Activated T-cell treated with anti-CD3 and anti-CD28 coated beads for 1 hour (primary cell): ENCODE results near the gene NCAPH2.
A peak's percentile ranks its signal among the peaks of the same experiment; 100 is the strongest.
"Not testable (repeated sequence)": the region's sequence is repeated elsewhere in the genome, so short reads cannot be mapped to it uniquely, and the experiment has no call there.

Experiments used
- DNase-seq: peaks from one replicate; pipeline ENCODE4 v3.0.0-alpha.2; 2020; ENCODE audit warnings: low read depth

NCAPH2 gene

DNA sequence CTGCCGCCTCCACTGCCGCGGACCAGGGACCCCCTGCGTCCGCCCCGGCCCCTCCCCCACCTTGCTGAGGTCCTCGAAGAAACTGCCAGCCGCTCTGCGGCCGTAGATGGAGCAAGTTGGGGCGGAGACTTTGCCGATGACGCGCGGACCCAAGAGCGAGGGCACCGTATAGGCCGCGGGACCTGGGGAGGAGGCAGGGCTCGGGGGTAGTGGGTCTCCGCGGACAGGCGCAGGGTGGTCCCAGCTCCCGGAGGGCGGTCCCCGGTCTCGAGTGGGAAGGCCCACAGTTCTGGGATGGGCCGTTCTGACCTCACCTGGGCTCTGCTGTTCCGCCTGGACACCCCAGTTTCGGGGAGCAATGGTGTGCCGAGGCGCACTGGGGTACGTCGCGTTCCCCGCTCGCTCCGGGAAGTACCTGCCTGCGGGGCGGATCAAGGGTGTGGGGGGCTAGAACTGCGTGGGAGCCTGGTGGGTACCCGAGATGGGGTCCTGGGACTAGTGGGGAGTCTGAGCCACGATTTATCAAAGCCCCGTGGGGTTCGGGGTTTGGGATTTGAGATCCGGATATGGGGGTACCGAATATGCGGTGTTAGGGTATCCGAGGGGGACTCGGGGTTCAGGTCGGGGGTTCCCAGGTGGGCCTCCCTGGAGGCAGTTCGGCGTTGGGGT is 23.0 kb downstream of the NCAPH2 start:
- peak; percentile 76 for DNase-seq

DNA sequence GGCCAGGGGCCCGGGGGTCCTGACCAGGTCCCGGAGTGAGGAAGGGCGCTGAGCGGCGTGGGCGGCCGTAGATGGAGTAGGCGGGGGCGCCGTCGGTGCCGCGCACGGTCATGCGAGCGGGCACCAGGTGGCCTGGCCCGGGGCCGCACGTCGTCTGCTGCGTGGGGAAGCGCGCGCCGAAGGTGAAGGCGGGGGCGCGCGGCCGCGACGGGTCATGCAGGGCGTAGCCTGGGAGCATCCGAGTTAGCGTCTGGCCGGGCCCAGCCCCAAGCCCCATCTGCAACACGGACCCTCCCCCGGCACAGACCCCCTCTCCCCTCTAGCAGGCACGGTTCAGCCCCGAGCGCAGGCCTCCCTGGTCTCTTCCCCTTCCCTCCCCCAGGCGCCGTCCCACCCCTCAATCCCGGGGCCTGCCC is 23.5 kb downstream of the NCAPH2 start:
- DNase-seq, result peak; percentile 62

DNA sequence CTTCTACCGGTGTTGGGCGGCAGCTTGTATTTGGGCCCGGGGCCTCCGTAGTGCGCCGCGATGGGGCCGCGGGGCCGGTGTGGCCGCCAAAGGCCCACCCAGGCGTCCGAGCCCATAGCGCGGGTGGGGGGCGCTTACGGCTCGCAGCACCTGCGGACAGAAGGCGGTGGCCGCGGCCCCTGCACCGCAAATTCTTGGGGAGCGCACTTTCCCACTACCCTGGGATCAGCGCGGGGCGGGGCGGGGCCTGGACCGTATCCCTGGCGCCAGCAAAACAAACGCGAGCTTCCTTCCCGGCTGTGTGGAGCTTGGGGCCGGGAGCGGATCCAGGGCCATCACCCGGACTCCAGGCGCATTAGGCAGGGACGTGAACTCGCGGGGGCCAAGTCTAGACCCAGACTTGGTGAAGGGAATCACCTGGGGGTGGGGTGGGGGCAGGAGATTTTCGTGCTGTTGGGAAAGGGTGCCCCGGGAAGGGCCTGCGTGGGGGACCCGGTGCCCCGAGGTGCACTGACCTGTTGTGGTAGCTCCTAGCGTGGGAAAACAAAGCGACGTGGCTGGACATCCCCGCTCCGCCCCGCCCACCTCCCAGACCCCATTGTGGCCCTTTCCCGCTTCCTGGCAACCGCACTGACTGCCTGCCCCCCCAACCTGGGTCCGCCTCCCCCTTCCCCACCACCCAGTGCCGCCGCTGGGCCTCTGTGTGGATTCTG is 24.1 kb downstream of the NCAPH2 start:
- no peak for DNase-seq

DNA sequence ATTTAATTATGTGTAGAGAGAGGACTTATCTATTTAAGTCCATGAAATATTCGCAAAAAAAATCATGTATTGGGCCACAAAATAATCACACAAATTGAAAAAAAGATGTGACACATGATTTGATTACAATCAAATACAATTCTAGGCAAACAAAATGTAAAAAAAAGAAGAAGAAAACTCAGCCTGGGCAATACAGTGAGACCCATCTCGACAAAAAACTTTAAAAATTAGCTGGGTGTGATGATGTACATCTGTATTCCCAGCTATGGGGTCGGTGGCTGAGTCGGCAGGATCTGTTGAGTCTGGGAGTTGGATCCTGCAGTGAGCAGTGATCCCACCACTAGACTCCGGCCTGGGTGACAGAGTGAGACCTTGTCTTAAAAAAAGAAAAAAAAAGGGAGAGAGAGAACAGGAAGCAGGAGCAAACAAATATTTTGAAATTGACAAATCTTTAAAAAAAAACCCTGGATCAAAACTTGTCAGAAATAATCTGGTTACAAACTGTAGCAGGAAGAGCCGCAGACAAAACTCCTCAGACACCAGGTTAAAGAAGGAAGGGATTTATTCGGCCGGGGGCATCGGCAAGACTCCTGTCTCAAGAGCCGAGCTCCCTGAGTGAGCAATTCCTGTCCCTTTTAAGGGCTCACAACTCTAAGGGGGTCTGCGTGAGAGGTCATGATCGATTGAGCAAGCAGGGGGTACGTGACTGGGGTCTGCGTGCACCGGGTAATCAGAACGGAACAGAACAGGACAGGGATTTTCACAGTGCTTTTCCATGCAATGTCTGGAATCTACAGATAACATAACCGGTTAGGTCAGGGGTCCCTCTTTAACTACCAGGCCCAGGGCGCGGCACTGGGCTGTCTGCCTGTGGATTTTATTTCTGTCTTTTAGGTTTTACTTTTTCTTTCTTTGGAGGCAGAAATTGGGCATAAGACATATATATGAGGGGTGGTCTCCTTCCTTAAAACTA is 25.1 kb downstream of the NCAPH2 start:
- no peak for DNase-seq

DNA sequence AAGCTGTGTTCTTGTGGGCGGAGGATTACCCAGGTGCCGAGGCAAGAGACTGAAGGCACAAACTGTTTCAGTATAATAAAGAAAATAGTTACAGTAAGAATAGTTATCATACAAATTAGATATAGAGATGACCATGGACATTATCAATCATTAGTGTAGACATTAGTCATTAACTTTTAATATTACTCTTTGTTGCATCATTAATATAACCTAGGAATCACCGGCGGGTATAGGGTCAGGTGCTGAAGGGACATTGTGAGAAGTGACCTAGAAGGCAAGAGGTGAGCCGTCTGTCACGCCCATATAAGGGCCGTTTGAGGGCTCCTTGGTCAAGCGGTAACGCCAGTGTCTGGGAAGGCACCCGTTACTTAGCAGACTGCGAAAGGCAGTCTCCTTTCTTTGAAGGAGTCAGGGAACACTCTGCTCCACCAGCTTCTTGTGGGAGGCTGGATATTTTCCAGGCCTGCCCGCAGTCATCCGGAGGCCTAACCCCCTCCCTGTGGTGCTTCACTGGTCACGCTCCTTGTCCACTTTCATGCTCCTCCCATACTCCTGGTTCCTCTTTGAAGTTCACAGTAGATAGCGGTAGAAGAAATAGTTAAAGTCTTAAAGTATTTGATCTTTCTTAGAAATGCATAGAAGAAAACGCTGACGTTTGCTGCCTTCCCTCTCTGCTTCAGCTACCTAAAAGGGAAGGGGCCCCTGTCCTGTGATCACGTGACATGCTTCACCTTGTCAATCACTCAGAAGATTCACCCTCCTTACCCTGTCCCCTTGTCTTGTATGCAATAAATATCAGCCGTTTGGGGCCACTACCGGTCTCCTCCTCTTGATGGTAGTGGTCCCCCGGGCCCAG is 26.1 kb downstream of the NCAPH2 start:
- DNase-seq, result not testable (repeated sequence)

DNA sequence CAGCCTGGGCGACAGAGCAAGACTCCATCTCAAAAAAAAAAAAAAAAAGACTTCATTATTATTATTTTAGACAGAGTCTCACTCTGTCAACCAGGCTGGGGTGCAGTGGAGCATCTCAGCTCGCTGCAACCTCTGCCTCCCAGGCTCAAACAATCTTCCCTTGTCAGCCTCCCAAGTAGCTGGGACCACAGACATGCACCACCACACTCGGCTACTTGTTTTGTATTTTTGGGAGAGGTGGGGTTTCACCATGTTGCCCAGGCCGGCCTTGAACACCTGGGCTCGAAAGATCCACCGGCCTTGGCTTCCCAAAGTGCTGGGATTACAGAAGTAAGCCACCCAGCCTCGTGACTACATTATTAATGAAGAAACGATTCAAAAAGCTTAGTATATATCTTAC is 27.1 kb downstream of the NCAPH2 start:
- DNase-seq, result no peak

DNA sequence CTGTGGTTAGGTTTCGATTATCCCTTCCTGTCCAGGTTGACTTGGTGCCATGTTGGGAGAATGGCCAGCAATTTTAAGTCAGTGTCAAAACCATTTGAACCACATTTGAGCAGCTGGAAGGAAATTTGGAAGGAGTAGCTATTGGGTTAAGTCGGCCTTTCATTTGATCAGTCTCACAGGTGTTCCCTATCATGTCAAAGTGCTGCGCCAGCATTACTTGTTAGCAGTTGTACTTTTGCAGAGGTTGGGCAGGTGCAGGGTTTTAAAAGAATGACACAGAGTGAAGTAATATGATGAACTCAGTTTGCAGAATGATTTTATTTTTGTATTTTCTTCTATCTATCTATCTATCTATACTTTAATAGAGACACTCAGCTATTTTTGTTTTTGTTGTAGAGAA is 28.2 kb downstream of the NCAPH2 start:
- no peak for DNase-seq

DNA sequence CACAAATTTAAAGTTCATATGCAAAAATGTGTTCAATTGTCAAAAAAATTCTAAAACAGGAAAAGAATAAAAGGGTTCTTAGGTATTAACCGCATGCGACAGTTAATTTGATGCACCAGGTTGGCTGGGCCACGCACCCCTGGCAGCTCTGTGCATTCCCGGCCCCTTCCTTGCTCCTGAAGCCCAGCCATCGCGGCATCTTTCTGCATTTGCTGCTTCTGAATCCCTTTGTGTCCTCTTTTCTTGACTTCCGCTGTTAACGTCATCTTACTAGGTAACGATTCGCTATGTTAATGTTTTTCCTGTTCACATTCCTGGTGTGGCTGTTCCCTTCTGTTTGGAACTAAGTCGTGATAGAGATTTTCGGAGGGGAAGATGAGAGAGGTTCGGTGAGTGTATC is 29.7 kb downstream of the NCAPH2 start:
- DNase-seq, result no peak

DNA sequence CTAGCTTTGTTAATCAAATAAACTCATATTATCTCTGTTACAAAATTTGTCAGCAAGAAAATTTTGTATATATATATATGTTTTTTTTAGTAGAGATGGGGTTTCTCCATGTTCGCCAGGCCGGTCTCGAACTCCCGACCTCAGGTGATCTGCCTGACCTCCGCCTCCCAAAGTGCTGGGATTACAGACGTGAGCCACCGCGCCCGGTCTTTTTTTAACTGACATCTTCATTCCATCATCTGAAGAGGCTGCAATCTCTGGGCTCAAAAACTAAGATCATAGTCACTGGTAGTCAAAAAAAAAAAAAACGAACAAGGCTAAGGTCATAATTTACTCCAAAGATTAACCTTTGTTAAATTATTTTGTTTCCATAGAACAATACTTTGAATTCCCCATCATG is 32.4 kb downstream of the NCAPH2 start:
- DNase-seq, result no peak

DNA sequence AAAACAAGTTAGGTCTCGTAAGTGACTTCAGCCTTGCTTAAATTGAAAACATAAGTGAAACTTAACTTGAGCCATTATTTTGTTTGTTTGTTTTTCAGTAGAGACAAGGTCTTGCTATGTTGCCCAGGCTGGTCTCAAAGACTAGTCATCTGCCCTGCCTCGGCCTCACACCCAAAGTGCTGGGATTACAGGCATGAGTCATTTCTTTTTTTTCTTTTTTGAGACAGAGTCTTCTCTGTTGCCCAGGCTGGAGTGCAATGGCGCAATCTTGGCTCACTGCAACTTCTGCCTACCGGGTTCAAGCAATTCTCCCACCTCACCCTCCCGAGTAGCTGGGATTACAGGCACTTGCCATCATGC is 33.6 kb downstream of the NCAPH2 start:
- not testable (repeated sequence) for DNase-seq

DNA sequence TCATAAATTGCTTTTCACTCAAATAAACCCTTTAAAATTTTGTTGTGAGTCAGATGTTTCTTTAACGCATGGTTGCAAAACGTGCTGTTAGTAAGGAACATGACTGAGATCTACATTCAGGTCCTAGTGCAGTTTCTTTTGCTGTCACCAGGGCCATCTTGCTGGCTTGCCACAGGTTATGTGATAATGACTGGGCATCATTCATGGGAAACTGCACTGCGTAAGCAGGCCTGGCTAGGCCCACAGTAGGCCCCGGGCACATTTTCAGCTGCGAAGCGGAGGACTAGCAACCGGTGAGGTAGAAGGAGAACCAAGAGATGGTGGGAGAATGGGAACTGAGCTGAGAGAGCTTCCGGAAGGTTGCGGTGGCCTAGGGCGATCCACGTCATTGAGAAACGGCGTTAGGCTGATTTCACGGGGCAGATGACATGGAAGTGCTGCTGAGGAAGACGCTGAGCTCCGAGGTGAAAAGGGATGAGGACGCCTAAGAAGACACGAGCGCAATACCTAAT is 34.4 kb downstream of the NCAPH2 start:
- DNase-seq, result no peak

DNA sequence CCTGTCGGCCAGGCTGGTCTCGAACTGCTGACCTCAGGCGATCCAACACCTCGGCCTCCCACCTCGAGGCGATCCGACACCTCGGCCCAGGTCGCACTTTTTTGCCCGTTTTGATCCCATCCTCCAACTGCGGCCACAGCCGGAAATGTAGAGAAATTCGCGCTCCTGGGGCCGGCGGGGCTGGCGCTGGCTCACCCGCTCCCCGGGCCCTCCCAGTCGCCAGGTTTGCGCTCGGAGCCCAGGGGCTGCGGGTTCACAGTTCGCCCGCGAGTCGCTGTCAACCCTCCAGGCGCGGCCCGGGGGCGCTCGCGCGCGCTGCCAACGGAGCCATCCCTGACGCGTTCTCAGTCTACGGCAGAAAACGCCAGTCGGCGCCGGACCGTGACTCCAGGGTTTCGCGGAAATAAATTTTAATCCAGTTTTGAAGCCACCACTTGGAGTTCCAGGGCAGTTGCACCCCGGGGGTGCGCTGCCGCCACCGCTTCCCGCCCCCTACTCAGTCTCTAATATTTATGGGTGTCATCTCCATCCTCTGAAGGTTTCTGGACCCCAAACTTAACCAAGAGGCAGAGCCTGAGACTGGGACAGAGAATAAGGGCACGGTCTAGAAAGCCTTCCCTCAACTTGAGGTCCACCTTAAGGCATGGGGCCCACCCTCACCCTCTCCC is 36.2 kb downstream of the NCAPH2 start:
- peak; percentile 78 for DNase-seq

DNA sequence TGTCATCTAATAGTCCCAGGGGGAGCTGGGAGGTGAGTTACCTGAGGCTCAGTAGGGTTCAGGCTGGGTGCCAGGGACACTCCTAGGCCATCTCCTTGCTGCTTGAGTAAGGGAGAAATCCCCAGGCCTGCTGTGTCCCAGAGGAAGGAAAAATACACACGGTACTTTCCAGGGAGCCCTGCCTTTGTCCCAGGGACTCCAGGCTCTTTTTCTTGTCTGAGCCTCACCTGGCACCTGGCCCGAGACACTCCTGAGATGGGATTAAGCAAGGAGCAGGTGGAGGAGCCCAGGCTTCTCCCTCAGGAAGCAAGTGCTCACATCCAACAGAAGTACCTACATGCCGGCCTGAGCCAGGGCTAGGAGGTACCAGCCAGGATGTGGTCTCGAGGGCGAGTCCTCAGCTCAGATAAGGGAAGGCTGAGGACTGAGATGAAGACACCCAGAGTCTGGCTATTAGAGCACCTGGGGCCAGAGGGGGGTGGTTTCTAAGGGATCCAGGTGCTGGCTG is 36.8 kb downstream of the NCAPH2 start:
- no peak for DNase-seq

DNA sequence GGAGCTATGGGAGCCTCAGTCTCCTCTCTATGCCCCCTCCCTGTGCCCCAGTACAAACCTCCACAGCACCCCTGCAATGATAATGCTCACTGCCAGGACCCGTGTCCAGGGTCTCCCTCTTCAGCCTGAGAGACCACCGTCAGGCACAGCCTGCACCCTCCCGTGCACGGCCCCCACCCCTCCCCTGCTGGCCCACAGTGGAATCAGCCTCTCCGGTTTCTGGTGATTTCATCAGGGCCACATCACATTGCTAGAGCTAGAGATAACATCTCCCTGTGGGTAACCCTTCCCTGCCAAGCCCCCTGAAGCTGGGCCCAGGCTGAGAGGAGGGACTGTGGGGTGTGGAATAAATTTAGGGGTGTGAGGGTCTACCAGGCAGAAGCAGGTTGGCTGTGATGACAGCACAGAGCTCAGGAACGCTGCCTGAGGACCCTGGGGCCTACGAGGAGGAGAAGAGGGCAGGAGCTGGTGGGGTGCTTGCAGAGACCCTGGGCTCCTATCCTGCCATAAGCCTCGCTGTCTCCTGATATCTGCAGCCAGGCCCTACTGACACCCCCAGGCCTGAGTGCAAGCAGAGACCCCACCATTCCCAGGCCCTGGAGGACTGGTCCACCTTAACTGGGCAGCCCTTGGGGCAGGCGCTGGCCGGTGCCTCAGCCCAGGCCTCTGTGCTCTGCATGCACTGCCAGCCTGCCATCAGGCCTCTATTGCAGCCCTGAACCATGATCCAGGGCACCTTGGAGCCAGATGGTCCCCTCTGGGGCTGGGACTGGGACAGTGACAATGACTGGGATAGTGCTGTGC is 37.7 kb downstream of the NCAPH2 start, which contains the start of gene KLHDC7B:
Gene KLHDC7B (plus strand): TSS at position 378 of the 804 bp plus-strand sequence. CDS start 345 bp downstream, at position 723.
- no peak for DNase-seq

DNA sequence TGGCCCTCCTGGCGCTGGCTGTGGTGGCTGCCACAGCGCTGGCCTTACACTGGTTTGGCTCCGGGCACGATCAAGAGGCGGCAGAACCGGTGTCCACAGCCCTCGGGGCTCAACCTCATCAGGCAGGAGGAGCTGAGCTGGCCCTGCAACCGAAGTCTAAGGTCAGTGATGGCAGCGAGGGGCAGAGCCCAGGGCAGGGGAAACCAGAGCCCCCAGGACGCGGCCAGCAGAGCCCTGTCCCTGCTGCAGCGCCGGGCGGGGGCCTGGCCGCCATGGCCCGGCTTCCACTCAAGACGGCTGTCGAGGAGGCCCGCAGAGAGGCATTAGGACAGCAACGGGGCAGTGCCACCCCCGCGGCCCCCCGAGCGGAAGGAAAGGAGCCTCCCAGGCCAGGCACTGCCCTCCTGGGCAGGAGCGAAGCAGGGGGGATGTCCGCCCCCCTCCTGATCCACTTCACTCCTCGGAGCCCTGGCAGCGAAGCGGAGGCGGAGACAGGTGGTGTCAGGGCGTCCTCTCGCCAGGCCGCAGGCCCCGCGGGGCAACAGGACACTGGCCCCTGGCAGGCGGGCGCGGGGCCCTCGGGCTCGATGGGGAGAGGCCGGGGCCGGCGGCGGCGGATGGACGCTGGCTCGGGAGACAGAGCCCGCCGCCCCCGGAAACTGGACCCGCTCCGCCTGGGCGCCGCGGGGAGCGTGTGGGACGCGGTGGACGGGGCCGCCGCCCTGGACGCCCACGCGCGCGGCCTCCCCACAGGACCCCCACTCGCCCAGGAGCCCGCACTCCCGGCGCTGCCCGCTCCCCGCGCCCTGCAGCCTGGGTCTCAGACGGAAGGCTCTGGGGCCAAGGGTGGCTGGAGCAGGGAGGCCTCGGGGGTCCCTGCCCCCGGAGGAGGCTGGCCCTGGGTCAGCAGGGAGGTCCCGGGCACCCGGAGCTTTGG is 38.6 kb downstream of the NCAPH2 start:
- no peak for DNase-seq

DNA sequence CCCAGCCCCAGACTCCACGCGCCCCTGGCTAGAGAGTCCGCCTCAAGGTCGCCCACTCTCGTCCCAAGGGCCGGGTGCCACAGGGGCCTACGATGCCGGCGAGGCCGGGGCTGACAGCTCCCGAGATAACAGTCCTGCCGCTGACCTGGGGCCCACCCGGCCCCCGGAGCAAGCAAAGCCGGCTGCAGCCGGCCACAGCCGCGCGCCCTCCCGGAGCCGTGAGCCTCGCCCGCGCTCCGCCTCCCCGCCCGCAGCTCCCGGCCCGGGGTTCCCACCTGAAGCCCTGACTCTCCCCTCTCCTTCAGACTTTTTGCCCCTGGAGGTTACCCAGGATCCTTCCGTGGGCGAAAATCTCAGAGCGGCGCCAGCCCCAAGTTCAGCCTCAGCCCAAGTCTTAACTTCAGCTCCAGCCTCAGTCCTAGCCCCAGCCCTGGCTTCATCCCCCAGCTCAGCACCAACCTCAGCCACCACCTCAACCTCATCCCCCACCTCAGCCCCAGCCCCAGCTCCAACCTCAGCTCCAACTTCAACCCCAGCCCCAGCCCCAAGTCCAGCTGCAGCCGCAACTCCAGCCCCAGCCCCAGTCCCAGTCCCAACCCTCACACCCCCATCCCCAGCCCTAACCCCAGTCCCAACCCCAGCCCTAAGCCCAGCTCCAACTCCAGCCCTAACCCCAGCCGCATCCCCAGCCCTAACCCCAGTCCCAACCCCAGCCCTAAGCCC is 39.4 kb downstream of the NCAPH2 start:
- DNase-seq, result no peak

DNA sequence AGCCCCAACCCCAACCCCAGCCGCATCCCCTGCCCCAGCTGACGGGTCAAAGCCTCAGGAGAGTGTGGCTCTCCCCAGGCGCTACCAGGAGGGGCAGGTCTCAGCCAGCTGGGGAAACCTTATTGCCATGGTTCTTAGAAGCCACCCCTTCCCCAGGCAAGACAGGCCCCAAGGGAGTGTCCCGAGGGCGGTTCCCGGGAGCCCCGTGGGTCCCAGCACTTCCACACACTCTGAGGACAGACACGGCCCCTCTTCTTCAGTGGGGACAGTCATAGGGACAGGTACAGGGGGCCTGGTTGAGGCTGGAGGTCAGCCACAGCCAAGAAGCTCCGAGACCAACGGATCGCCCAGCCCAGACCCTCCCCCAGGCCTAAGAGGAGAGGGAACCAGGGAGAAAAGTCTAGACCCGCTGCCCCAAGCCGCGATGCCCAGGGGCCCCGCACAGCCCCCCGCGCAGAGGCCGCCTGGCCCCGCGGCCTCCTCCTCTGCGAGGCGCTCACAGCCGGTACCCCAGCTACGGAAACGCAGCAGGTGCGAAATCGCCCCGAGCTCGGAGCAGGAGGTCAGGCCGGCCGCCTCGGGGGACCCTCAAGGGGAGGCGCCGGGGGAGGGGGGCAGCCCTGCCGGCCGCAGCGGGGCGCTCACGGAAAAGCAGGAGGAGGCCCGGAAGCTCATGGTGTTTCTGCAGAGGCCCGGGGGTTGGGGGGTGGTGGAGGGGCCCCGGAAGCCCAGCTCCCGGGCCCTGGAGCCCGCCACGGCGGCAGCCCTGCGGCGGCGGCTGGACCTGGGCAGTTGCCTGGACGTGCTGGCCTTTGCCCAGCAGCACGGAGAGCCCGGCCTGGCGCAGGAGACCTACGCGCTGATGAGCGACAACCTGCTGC is 40.3 kb downstream of the NCAPH2 start:
- peak; percentile 52 for DNase-seq
